ENCODE measurements around the gene GABARAP.

Gene GABARAP

DNA sequence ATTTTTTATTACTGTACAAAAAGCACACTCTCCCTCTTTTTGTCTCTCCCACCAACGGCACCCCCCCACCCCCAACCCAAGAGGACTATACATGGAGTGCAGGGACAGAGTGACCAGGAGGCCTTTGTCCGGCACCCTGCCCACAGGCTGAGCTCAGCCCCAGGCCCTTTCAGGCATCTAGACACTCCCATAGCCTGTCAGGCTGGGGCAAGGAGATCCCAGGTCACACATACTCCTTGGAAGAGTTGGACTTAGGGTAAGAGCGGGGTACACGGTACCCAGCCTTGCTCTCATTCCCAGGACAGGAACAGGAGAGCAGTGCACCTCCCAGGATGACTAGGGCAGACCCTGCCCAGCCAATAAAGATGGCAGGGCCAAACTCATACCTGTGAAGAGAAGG lies 17.9 kb upstream of the GABARAP start:
- H3K9me3 ChIP-seq (ENCODE audit: control insufficient read depth, insufficient read depth, low read length) = no peaks in the 10 kb centered on the region
- peaks cover 42% of the 10 kb centered on the region for H3K36me3 ChIP-seq (ENCODE audit: control insufficient read depth, insufficient read depth, low read length)
- H3K4me3 ChIP-seq (ENCODE audit: low read depth, low read length) = peak overlapping the region; percentile 91
- H3K27me3 ChIP-seq (ENCODE audit: control insufficient read depth, insufficient read depth, low read length) = no peaks in the 10 kb centered on the region
- peak overlapping the region; percentile 89 for H3K27ac ChIP-seq (ENCODE audit: low read depth, low read length)
- H3K9ac ChIP-seq (ENCODE audit: low read depth, low read length) = peak overlapping the region; percentile 99; the same call in 1 of the 2 replicates
- H3K4me1 ChIP-seq (ENCODE audit: control insufficient read depth, insufficient read depth, low read length) = peaks cover 14% of the 10 kb centered on the region; the same call in 1 of the 2 replicates

DNA sequence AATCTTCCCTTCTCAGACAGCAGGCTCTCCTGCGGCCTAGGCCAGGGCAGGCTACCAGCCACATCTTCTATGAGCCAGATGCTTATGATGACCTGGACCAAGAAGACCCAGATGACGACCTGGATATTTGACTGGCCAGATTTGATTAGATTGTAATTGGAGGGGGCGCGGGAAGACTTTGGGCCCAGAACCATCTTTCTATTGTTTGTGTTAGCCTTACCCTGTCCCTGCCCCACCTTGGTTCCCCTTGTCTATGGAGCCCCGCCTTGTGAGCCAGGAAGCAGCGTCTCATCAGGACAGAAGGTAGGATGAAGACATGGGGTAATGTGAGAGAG lies 17.3 kb upstream of the GABARAP start:
- no peak overlapping the region for H3K4me3 ChIP-seq (ENCODE audit: low read depth, low read length)
- peaks cover 13% of the 10 kb centered on the region; the same call in 1 of the 2 replicates for H3K4me1 ChIP-seq (ENCODE audit: control insufficient read depth, insufficient read depth, low read length)
- no peaks in the 10 kb centered on the region for H3K27me3 ChIP-seq (ENCODE audit: control insufficient read depth, insufficient read depth, low read length)
- H3K9ac ChIP-seq (ENCODE audit: low read depth, low read length) = no peak overlapping the region
- peaks cover 48% of the 10 kb centered on the region for H3K36me3 ChIP-seq (ENCODE audit: control insufficient read depth, insufficient read depth, low read length)
- no peaks in the 10 kb centered on the region for H3K9me3 ChIP-seq (ENCODE audit: control insufficient read depth, insufficient read depth, low read length)
- H3K27ac ChIP-seq (ENCODE audit: low read depth, low read length) = no peak overlapping the region

DNA sequence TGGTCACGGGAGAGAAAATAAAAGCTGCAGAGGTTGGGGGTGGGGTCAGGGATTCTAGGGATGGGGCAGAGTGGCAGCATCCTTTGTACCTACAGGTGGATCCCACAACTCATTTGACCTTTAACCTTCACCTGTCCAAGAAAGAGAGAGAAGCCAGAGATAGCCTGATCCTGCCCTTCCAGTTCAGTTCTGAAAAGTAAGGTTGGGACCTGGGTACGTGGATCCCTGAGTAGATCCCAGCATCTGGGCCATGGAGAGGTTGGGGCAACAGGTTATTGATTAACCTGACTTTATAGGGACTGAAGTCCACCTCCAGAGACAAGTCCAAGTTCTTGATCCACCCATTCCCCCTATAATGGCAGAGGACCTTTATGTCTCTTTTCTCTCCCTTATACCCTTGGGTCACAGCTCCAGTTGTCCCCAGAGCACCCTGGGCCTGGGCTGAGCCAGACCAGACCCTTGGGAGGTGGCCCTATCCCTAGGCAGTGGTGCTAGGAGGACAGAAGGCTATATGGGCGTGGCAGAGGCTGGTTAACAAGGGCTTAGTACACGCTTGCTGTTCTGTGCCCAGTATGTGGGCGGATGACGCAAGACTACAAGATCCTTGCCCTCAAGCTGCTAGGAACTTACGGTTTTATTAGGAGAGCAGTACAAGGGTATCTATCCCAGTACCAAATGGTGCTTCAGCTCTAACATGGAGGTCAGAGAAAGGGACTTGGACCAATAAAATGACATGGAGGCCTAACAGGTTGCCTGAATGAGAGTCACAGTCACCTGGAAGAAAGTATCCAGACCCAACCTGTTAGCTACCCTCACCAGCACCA lies 16.7 kb upstream of the GABARAP start:
- H3K36me3 ChIP-seq (ENCODE audit: control insufficient read depth, insufficient read depth, low read length) = peaks cover 53% of the 10 kb centered on the region
- no peak overlapping the region for H3K9ac ChIP-seq (ENCODE audit: low read depth, low read length)
- no peaks in the 10 kb centered on the region for H3K9me3 ChIP-seq (ENCODE audit: control insufficient read depth, insufficient read depth, low read length)
- H3K27me3 ChIP-seq (ENCODE audit: control insufficient read depth, insufficient read depth, low read length) = no peaks in the 10 kb centered on the region
- peaks cover 7% of the 10 kb centered on the region; the same call in 1 of the 2 replicates for H3K4me1 ChIP-seq (ENCODE audit: control insufficient read depth, insufficient read depth, low read length)
- H3K4me3 ChIP-seq (ENCODE audit: low read depth, low read length) = no peak overlapping the region
- H3K27ac ChIP-seq (ENCODE audit: low read depth, low read length) = no peak overlapping the region

DNA sequence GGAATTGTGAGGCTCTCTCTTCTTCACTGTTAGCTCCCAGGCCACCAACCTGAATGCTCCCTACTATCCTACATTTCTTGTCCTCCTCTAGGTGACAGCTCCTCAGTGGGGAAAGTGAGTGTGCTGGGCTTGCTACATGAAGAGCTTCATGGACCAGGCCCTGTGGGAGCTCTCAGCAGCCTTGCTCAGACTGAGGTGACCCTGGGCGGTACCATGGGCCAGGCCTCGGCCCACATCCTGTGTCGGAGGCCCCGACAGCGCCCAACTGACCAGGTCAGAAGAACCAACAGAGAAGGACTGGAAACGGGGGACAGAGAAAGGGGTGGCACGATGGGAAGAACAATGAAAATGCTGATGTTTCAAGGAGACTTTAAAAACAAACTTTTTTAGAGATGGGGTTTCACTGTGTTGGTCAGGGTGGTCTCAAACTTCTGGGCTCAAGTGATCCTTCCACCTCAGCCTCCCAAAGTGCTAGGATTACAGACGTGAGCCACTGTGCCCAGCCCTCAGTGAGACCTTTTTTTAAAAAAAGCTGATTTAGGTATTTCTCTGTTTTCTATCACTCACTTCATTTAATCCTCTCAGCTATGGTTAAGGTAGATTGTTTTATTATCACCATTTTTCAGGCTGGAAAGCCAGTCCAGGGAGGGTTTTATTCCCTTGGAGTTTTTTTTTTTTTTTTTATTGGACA lies 14.7 kb upstream of the GABARAP start:
- no peak overlapping the region for H3K9ac ChIP-seq (ENCODE audit: low read depth, low read length)
- H3K4me3 ChIP-seq (ENCODE audit: low read depth, low read length) = no peak overlapping the region
- H3K4me1 ChIP-seq (ENCODE audit: control insufficient read depth, insufficient read depth, low read length) = peaks cover 5% of the 10 kb centered on the region
- H3K36me3 ChIP-seq (ENCODE audit: control insufficient read depth, insufficient read depth, low read length) = peaks cover 58% of the 10 kb centered on the region
- H3K27me3 ChIP-seq (ENCODE audit: control insufficient read depth, insufficient read depth, low read length) = no peaks in the 10 kb centered on the region
- no peak overlapping the region for H3K27ac ChIP-seq (ENCODE audit: low read depth, low read length)
- no peaks in the 10 kb centered on the region for H3K9me3 ChIP-seq (ENCODE audit: control insufficient read depth, insufficient read depth, low read length)

DNA sequence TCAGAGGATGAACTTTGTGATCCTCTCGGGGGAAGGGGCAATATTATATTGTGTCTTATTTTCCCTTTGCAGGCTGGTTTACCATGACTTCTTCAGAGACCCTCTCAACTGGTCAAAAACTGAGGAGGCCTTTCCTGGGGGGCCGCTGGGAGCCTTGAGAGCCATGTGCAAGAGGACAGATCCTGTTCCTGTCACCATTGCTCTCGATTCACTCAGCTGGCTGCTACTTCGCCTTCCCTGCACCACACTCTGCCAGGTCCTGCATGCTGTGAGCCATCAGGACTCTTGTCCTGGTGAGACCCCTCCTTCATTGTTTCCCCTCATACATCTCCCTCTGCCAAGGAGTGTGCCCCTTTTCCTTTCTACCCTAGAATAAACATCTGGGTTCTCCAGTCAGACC lies 12.3 kb upstream of the GABARAP start:
- H3K27me3 ChIP-seq (ENCODE audit: control insufficient read depth, insufficient read depth, low read length) = no peaks in the 10 kb centered on the region
- H3K9me3 ChIP-seq (ENCODE audit: control insufficient read depth, insufficient read depth, low read length) = no peaks in the 10 kb centered on the region
- H3K9ac ChIP-seq (ENCODE audit: low read depth, low read length) = no peak overlapping the region
- H3K36me3 ChIP-seq (ENCODE audit: control insufficient read depth, insufficient read depth, low read length) = peaks cover 53% of the 10 kb centered on the region
- no peak overlapping the region for H3K27ac ChIP-seq (ENCODE audit: low read depth, low read length)
- H3K4me1 ChIP-seq (ENCODE audit: control insufficient read depth, insufficient read depth, low read length) = peaks cover 15% of the 10 kb centered on the region
- H3K4me3 ChIP-seq (ENCODE audit: low read depth, low read length) = no peak overlapping the region

DNA sequence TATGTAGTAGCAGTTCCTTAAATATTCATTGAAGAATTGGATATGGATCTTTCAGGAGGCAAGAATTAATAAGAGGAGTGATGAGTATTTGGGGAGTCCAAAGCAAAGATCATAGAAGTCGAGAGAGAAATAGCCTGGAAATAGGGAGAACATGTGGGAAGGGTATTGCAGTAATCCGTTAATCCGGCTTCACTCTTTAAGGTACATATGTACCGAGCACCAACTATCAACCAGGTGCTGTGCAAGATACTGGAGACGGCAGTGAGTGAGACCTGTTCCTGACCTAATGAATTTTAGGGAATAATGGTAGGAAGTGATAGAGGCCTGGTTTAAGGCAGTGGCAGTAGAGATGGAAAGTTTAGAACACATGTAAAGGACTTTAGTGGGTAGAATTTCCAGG lies 10.8 kb upstream of the GABARAP start:
- Histone ChIP-seq H3K27ac (ENCODE audit: low read depth, low read length) (peak overlapping the region; percentile 99), H3K27me3 (ENCODE audit: control insufficient read depth, insufficient read depth, low read length) (no peaks in the 10 kb centered on the region), H3K36me3 (ENCODE audit: control insufficient read depth, insufficient read depth, low read length) (peaks cover 39% of the 10 kb centered on the region)

DNA sequence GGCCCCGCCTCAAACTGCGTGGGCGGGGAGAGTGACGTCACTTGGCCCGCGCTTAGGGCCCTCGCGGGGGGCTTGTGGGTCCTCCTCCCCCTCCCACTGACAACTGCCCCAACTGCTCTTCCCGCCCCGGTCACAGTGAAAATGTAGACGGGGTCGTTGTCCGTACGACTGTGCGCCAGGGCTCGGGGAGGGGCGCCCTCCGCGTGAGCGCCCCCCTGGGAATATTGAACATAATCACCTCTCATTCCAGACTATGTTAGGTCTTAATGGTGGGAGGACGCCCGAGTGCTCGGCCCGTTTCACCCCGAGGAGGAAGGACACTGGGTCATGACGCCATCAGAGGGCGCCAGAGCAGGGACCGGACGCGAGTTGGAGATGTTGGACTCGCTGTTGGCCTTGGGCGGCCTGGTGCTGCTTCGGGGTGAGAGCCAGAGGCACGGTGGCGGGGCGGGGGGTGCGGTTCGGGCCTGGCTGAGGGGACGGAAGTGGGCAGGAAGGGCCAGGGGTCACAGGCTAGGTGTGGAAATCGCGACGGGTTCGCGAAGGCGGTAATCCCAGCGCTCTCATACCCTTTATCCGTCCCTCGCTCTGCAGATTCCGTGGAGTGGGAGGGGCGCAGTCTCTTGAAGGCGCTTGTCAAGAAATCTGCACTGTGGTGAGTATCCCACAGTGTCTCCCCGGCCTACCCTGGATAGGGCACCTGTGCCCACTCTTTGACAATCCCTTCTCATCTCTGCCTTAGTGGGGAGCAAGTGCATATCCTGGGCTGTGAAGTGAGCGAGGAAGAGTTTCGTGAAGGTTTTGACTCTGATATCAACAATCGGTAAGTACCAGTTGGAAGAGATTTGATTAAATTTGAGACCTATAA lies 10.2 kb upstream of the GABARAP start, which contains the start of gene ELP5:
Gene ELP5 (plus strand): TSS at position 40 of the 868 bp plus-strand sequence. CDS start 336 bp downstream, at position 376.
- H3K9ac ChIP-seq (ENCODE audit: low read depth, low read length) = peak within 1 kb of the TSS; percentile 89
- H3K36me3 ChIP-seq (ENCODE audit: control insufficient read depth, insufficient read depth, low read length) = peaks cover 37% of the 10 kb centered on the region
- H3K4me1 ChIP-seq (ENCODE audit: control insufficient read depth, insufficient read depth, low read length) = peaks cover 15% of the 10 kb centered on the region
- peak within 1 kb of the TSS; percentile 83 for H3K4me3 ChIP-seq (ENCODE audit: low read depth, low read length)
- peak within 1 kb of the TSS; percentile 99 for H3K27ac ChIP-seq (ENCODE audit: low read depth, low read length)
- no peaks in the 10 kb centered on the region for H3K27me3 ChIP-seq (ENCODE audit: control insufficient read depth, insufficient read depth, low read length)
- H3K9me3 ChIP-seq (ENCODE audit: control insufficient read depth, insufficient read depth, low read length) = no peaks in the 10 kb centered on the region

More for the DNA sequence above, 10.8 kb upstream of the GABARAP start:
- H3K9ac ChIP-seq (ENCODE audit: low read depth, low read length) = peak overlapping the region; percentile 89
- peak overlapping the region; percentile 83 for H3K4me3 ChIP-seq (ENCODE audit: low read depth, low read length)
- H3K4me1 ChIP-seq (ENCODE audit: control insufficient read depth, insufficient read depth, low read length) = peaks cover 15% of the 10 kb centered on the region
- no peaks in the 10 kb centered on the region for H3K9me3 ChIP-seq (ENCODE audit: control insufficient read depth, insufficient read depth, low read length)

DNA sequence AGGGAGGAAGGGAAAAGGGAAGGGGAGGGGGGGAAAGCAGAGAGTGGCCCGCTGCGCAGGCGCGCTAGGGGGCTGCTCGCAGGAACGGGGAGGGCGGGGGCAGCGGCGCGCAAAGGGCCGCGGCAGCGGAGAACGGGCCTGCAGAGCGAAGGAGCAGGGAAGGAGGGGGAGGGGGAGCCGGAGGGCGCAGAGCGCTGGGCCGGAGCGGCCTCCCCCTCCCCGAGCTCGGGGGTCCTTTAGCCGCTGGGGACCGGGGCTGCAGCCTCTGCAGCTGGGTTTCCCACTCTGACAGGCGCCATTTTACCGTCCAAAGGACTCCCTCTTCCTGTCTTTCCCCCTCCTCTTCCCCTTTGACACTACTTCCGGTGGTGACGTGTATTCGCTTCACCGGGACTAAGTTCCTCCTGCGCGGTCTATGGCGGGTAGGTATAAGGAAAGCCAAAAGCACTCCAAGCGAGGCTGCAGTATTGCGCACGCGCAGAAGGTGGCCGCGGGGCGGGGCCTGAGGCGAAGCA lies 9.5 kb upstream of the GABARAP start, which contains the start of gene CTDNEP1:
Gene CTDNEP1 (minus strand): TSS at position 74 of the 515 bp plus-strand sequence. CDS start 438 bp downstream, outside the sequence.
- Histone ChIP-seq H3K4me3 (ENCODE audit: low read depth, low read length) (peak within 1 kb of the TSS; percentile 83), H3K9ac (ENCODE audit: low read depth, low read length) (peak within 1 kb of the TSS; percentile 89), H3K4me1 (ENCODE audit: control insufficient read depth, insufficient read depth, low read length) (peaks cover 15% of the 10 kb centered on the region), H3K27ac (ENCODE audit: low read depth, low read length) (peak within 1 kb of the TSS; percentile 99), H3K27me3 (ENCODE audit: control insufficient read depth, insufficient read depth, low read length) (no peaks in the 10 kb centered on the region), H3K9me3 (ENCODE audit: control insufficient read depth, insufficient read depth, low read length) (no peaks in the 10 kb centered on the region), H3K36me3 (ENCODE audit: control insufficient read depth, insufficient read depth, low read length) (peaks cover 35% of the 10 kb centered on the region)

DNA sequence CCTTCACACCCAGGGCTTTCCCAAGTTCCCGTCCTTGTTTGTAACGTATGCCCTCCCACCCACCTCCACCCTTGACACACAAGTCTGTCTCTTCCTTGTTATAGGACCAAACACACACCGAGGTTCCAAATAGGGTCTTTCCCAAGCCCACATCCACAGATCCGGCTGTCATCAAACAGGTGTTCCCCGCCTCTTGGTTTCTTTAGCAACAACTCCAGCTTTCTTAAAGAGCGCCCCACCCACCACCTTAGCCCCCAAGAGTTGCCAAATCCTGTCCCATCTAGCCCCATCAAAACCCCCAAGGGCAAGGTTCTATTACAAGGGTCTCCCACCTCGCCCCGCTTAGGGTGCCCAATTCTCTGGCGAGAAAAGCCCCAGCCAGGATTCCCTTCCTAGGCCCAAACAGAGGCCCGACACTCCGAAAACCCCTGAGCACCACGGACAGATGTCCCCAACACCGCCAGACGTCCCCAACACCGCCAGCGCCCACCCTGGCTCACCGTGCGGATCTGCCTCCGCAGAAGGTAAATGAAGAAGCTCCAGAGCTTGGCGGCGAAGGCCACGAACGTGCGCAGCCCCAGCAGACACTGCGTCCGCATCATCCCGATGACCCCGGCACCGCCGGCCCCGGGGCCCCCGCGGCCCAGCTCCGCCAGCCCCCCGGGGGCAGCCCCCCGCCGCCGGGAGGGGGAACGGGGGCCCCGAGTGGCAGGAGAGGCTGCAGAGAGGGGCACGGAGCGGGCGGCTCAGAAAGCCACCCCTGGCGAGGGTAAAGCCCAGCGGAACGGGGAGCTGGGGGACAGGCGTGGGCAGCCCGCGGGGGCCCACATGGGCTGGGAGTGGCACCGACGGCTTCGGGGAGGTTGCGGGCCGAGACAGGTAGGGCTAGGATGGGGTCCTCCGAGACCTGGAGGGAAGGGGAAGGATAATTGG lies 8.7 kb upstream of the GABARAP start:
- H3K4me3 ChIP-seq (ENCODE audit: low read depth, low read length) = peak overlapping the region; percentile 83
- H3K27me3 ChIP-seq (ENCODE audit: control insufficient read depth, insufficient read depth, low read length) = no peaks in the 10 kb centered on the region
- peaks cover 15% of the 10 kb centered on the region for H3K4me1 ChIP-seq (ENCODE audit: control insufficient read depth, insufficient read depth, low read length)
- peak overlapping the region; percentile 99 for H3K27ac ChIP-seq (ENCODE audit: low read depth, low read length)
- no peaks in the 10 kb centered on the region for H3K9me3 ChIP-seq (ENCODE audit: control insufficient read depth, insufficient read depth, low read length)
- peak overlapping the region; percentile 58 for H3K9ac ChIP-seq (ENCODE audit: low read depth, low read length)
- peaks cover 35% of the 10 kb centered on the region for H3K36me3 ChIP-seq (ENCODE audit: control insufficient read depth, insufficient read depth, low read length)
